GM12892 (cell line): ENCODE measurements around the gene LBHD2.

ENCODE experiments used
- POLR2A ChIP-seq: IDR thresholded peaks from 2 replicates; pipeline ENCODE4 v1.6.1; 2011; ENCODE audit warnings: low read depth, low read length, control low read depth
- POLR2AphosphoS5 ChIP-seq: IDR thresholded peaks from 2 replicates; pipeline ENCODE4 v1.6.1; 2011; ENCODE audit warnings: low read depth, low read length, control low read depth
- TAF1 ChIP-seq: IDR thresholded peaks from 2 replicates; pipeline ENCODE4 v1.6.1; 2011; ENCODE audit warnings: low read depth, mild to moderate bottlenecking, control low read depth, low read length, borderline replicate concordance

GRCh38 chr14:103115845-103116572, 32.0 kb downstream of the LBHD2 start:
- TF ChIP-seq POLR2AphosphoS5 (no peak), POLR2A (no peak), TAF1 (no peak)
